HG03196 (cell line): ENCODE measurements around the gene PLXNA2.

Source experiments
- ATAC-seq: cut with Tn5 transposase; IDR thresholded peaks from one replicate; pipeline ENCODE4 v1.9.1; 2021; ENCODE audit not compliant: unreplicated experiment

The PLXNA2 gene

GRCh38 chr1:208006258-208006920 is 237.8 kb downstream of the PLXNA2 start:
- no peak for ATAC-seq

GRCh38 chr1:208004851-208005250 is 239.3 kb downstream of the PLXNA2 start:
- ATAC-seq: no peak

GRCh38 chr1:208003241-208003640 is 240.9 kb downstream of the PLXNA2 start:
- ATAC-seq: no peak

GRCh38 chr1:208002672-208003071 is 241.5 kb downstream of the PLXNA2 start:
- no peak for ATAC-seq

GRCh38 chr1:208002078-208002477 is 242.1 kb downstream of the PLXNA2 start:
- ATAC-seq: no peak

GRCh38 chr1:208000504-208000903 is 243.7 kb downstream of the PLXNA2 start:
- ATAC-seq: no peak

- ATAC-seq: no peak
Measured at GRCh38 chr1:207999972-208000371, 244.2 kb downstream of the PLXNA2 start.

- ATAC-seq: no peak
Measured at GRCh38 chr1:207999274-207999915, 244.8 kb downstream of the PLXNA2 start.

GRCh38 chr1:207998691-207999090 is 245.5 kb downstream of the PLXNA2 start:
- no peak for ATAC-seq

- peak; percentile 83 for ATAC-seq
Measured at GRCh38 chr1:207997486-207998268, 246.5 kb downstream of the PLXNA2 start.

- no peak for ATAC-seq
Measured at GRCh38 chr1:207996636-207997035, 247.5 kb downstream of the PLXNA2 start.

GRCh38 chr1:207995576-207995975 is 248.6 kb downstream of the PLXNA2 start:
- no peak for ATAC-seq

GRCh38 chr1:207993477-207994445 is 250.4 kb downstream of the PLXNA2 start:
- no peak for ATAC-seq

GRCh38 chr1:207992677-207993236 is 251.4 kb downstream of the PLXNA2 start:
- ATAC-seq: no peak

GRCh38 chr1:207991583-207992026 is 252.6 kb downstream of the PLXNA2 start:
- ATAC-seq: no peak

- no peak for ATAC-seq
Measured at GRCh38 chr1:207990876-207991582, 253.2 kb downstream of the PLXNA2 start.

GRCh38 chr1:207990455-207990854 is 253.7 kb downstream of the PLXNA2 start:
- no peak for ATAC-seq

GRCh38 chr1:207988326-207989165 is 255.6 kb downstream of the PLXNA2 start:
- ATAC-seq: no peak

GRCh38 chr1:207987164-207987563 is 257.0 kb downstream of the PLXNA2 start:
- ATAC-seq: no peak
